Esophagus muscularis mucosa (tissue), 4 donors: ENCODE data around the gene TADA3.

Source experiments
- CTCF ChIP-seq, 3 experiments: fragments of 200-600 bp in 2 of 3; fragments of 450-650 bp in 1 of 3; sonication (generic) in 2 of 3; IDR thresholded peaks; one replicate each; pipeline ENCODE4 v1.5.1; 2017 to 2019; ENCODE audit warnings: antibody characterized with exemption in 3 of 3, mild to moderate bottlenecking in 2 of 3, moderate library complexity in 1 of 3
- EP300 ChIP-seq: sonication (generic); formaldehyde crosslinking; IDR thresholded peaks from one replicate; pipeline ENCODE4 v1.6.1; 2017; ENCODE audit warnings: antibody characterized with exemption
- POLR2A ChIP-seq: fragments of 450-650 bp; IDR thresholded peaks from one replicate; pipeline ENCODE4 v1.6.1; 2017; ENCODE audit warnings: antibody characterized with exemption, moderate library complexity, mild to moderate bottlenecking, low read depth

- TF ChIP-seq POLR2A (no peak), CTCF (IDR thresholded peaks at IDR 0.05) (no peak), EP300 (no peak)
Measured at GRCh38 chr3:9760779-9761505, 31.3 kb downstream of the TADA3 start.
